ENCODE data around the gene SLC25A2.

Gene SLC25A2

DNA sequence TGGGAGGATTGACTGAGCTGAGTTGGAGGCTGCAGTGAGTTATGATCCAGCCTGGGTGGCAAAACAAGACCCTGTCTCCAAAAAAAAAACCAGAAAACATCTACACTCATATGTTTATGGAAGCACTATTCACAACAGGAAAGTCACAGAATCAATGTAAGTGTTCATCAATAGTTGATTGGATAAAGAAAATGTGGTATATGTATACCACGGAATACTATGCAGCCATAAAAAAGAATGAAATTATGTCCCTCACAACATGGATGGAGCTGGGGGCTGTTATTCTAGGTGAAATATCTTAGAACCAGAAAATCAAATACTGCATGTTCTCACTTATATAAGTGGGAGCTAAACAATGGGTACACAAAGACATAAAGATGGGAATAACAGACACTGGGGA lies 2.8 kb upstream of the SLC25A2 start:
- DNase-seq: no peak

DNA sequence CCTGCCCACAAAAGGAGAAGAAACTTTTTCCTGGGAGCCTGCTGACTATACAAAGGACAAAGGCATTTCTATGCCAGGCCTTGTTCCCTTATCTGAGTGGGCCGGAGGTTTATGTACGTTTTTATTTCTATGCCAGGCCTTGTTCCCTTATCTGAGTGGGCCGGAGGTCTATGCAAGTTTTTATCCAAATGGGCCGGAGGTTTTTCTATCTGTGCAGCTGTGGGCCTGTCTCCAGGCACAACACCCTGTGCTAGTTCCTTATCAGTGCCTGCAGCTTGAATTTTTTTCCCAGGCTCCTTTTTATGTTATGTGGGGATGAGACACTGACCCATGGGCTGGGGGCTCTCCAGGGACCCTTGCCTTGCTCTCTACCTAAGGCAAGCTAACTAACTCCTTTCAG lies 5.5 kb downstream of the SLC25A2 start:
- no peak for DNase-seq

DNA sequence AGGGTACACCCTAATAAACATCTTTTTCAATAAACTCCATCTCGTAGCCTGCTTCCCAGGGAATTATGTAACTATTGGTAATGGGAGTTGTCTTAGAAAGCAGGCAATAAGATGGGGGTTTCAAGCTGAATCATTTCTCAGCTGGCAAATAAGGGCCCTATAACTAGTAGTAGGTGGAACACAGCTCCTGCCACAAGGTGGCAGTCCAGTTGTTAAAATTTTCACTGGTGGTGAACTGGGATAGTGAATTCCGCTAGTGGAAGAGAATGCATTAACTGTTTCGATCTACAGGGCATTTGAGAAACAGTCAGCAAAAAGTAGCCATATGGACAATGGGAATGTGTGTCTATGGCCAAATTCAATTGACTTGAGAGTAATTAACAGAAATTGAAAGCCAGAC lies 30.9 kb downstream of the SLC25A2 start:
- no peak for DNase-seq

DNA sequence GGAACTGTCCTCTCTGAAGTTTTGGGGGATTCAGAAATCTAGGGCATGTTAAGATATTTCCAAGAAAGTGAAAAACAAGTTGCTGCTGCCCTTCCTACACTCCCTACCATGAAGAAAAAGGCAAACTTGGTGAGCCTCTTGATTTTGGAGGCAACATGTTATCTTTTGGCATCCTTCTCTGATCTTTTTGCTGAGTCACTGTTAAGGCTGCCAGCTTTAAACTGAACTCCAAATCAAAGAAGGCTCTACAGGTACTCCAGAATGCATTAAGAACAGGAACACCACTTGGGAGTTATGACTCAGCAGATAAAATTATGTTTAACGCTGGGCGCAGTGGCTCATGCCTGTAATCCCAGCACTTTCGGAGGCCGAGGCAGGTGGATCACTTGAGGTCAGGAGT lies 34.7 kb downstream of the SLC25A2 start:
- DNase-seq: no peak

DNA sequence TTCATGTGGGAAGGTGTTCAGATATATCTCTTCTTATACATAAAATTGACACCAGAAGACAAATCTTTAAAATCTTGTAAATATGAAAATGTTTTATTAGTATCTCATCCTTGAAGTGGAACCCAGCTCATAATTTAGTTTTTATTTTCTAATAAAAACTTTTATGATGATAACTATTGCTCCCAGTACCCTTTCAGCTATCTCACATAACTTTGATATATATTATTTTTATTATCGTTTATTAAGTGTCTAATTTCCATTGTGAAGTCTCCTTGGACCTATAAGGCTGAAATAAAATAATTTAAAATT lies 42.7 kb downstream of the SLC25A2 start:
- DNase-seq: no peak

DNA sequence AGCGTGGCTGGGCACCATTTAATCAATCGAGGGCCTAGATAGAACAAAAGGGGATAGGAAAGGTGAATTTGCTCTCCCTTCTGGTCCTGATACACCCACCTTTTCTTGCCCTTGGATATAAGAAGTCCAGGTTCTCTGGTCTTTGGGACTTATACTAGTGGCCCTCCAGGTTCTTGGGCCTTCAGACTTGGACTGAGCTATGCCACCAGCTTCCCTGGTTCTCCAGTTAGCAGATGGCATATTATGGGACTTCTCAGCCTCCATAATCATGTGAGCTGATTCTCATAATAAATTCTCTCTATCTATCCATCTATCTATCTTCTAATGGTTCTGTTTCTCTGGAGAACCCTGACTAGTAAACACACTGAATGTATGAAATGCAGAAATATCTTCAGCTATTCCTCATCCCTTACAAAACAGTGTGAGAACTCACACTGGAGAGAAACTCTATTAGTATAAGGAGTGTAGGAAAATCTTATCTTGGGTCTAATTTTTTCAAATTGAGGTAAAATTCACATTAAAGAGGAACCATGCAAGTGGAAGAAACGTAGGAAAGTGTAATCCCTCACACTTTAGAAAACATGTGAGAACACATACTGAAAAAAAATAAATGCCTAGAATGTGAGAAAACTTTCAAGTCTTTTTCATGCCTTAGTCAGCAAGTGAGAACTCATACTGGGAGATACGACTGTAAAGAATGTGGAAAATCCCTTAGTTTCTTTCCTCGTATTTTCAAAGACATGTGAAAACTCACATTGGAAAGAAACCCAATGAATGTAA lies 43.2 kb downstream of the SLC25A2 start:
- DNase-seq: no peak

DNA sequence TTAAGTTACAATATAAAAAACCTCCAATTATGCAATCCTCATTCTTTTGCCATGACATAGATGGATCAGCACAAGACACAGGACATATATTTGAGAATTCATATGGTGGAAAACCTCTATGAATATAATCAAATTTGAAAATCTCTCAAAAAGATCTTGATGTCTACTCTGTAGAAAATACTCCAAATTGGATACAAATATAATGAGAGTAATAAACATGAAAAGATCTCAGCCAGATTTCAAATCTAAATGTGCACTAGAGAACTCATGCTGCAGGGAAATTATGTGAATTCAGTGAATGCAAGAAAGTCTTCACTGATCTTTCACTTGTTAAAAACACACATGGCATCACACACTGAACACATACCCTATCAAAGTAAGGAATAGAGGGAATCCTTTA lies 44.9 kb downstream of the SLC25A2 start:
- no peak for DNase-seq

DNA sequence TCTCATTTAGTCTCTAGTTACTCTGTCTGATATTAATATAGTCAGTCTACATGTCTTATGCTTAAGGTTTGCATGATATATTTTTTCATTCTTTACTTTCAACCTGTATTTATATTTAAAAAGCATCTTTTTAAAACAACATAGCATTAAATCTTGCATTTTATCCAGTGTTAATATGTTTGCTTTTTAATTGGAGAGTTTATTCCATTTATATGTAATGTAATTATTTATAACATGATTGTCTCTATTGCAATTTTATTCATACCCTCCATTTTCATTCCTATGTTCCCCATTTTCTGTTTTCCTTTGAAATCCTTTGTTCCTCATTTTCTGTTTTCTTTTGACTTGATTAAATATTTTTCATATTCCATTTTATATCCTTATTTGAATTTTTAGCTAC lies 45.4 kb downstream of the SLC25A2 start:
- no peak for DNase-seq

Data from activated CD4-positive, alpha-beta T cell treated with anti-CD3 and anti-CD28 coated beads, Interleukin-2, amount 50 U/mL, for 1 hour (primary cell).